Measurements from ENCODE around the gene STEAP2.
"Not testable (repeated sequence)": the region's sequence is repeated elsewhere in the genome, so short reads cannot be mapped to it uniquely, and the experiment has no call there.

STEAP2 gene

GRCh38 chr7:90251304-90251635, 39.7 kb downstream of the STEAP2 start:
- no peak overlapping the region for H3K4me2 ChIP-seq (ENCODE audit: low read length, poor library complexity, severe bottlenecking)
- no peak overlapping the region for H4K91ac ChIP-seq (ENCODE audit: low read length)
- H3K23ac ChIP-seq (ENCODE audit: low read length in 2 of 2): no peak overlapping the region
- H4K8ac ChIP-seq (ENCODE audit: low read length): no peak overlapping the region
- peak overlapping the region in 1 of 2 experiments; percentile 20 for H3K4me3 ChIP-seq (ENCODE audit: insufficient read depth in 1 of 2, low read depth in 1 of 2, low read length in 2 of 2)
- no CpG with 5 or more reads among the region's 1 CpG for WGBS
- no peak overlapping the region for H3K18ac ChIP-seq (ENCODE audit: low read depth in 1 of 2, low read length in 2 of 2)
- H3K4me1 ChIP-seq (ENCODE audit: control insufficient read depth, insufficient read depth, low read depth, low read length): peaks cover under 1% of the 10 kb centered on the region
- no peaks in the 10 kb centered on the region for H3K36me3 ChIP-seq (ENCODE audit: control insufficient read depth in 1 of 2, insufficient read depth in 2 of 2, low read depth in 1 of 2, low read length in 2 of 2)
- no peaks in the 10 kb centered on the region for H3K79me1 ChIP-seq (replicated peaks; ENCODE audit: low read length, poor library complexity, severe bottlenecking)
- H3K27me3 ChIP-seq (ENCODE audit: control insufficient read depth in 1 of 2, insufficient read depth in 1 of 2, low read length in 2 of 2): peaks cover 0 to 22% of the 10 kb centered on the region in 2 experiments
- DNase-seq: no peak
- H2BK12ac ChIP-seq (ENCODE audit: low read length in 2 of 2): no peak overlapping the region
- H2AK5ac ChIP-seq (ENCODE audit: low read length, severe bottlenecking): no peak overlapping the region
- no peak overlapping the region for H2AFZ ChIP-seq (ENCODE audit: low read depth, low read length)
- H3K9me3 ChIP-seq (ENCODE audit: control insufficient read depth, low read length): peaks cover 3% of the 10 kb centered on the region
- no peak overlapping the region for H3K14ac ChIP-seq (ENCODE audit: low read length in 2 of 2)
- no peak overlapping the region for H2BK120ac ChIP-seq (ENCODE audit: low read depth, low read length)
- peak overlapping the region; percentile 92 for H3K9ac ChIP-seq (ENCODE audit: low read length)
- no peak overlapping the region for H2BK15ac ChIP-seq (ENCODE audit: low read depth, poor library complexity, severe bottlenecking)
- no peak overlapping the region for H3K4ac ChIP-seq (ENCODE audit: low read depth in 1 of 2, low read length in 2 of 2)
- H2BK5ac ChIP-seq (ENCODE audit: low read depth, low read length, poor library complexity, severe bottlenecking): no peak overlapping the region
- H3K27ac ChIP-seq (ENCODE audit: low read length, poor library complexity, severe bottlenecking): no peak overlapping the region

- not testable (repeated sequence) for H3K4ac ChIP-seq (ENCODE audit: low read depth in 1 of 2, low read length in 2 of 2); H3K4me2 ChIP-seq (ENCODE audit: low read length, poor library complexity, severe bottlenecking); H3K14ac ChIP-seq (ENCODE audit: low read length in 2 of 2); H3K4me3 ChIP-seq (ENCODE audit: insufficient read depth in 1 of 2, low read depth in 1 of 2, low read length in 2 of 2); H2BK5ac ChIP-seq (ENCODE audit: low read depth, low read length, poor library complexity, severe bottlenecking); H3K36me3 ChIP-seq (ENCODE audit: control insufficient read depth in 1 of 2, insufficient read depth in 2 of 2, low read depth in 1 of 2, low read length in 2 of 2); H2BK12ac ChIP-seq (ENCODE audit: low read length in 2 of 2); H2AK5ac ChIP-seq (ENCODE audit: low read length, severe bottlenecking); H2AFZ ChIP-seq (ENCODE audit: low read depth, low read length); H3K23ac ChIP-seq (ENCODE audit: low read length in 2 of 2); H3K27me3 ChIP-seq (ENCODE audit: control insufficient read depth in 1 of 2, insufficient read depth in 1 of 2, low read length in 2 of 2); H4K91ac ChIP-seq (ENCODE audit: low read length); H3K4me1 ChIP-seq (ENCODE audit: control insufficient read depth, insufficient read depth, low read depth, low read length); H3K9ac ChIP-seq (ENCODE audit: low read length); H2BK120ac ChIP-seq (ENCODE audit: low read depth, low read length); H3K79me1 ChIP-seq (replicated peaks; ENCODE audit: low read length, poor library complexity, severe bottlenecking); H4K8ac ChIP-seq (ENCODE audit: low read length); H3K9me3 ChIP-seq (ENCODE audit: control insufficient read depth, low read length); H3K27ac ChIP-seq (ENCODE audit: low read length, poor library complexity, severe bottlenecking); DNase-seq; H2BK15ac ChIP-seq (ENCODE audit: low read depth, poor library complexity, severe bottlenecking); H3K18ac ChIP-seq (ENCODE audit: low read depth in 1 of 2, low read length in 2 of 2)
- WGBS: 82% methylated on average over 5 of the region's 5 CpGs
Measured at GRCh38 chr7:90256011-90256410, 44.5 kb downstream of the STEAP2 start.

GRCh38 chr7:90256778-90257177, 45.2 kb downstream of the STEAP2 start:
- no peaks in the 10 kb centered on the region for H3K4me1 ChIP-seq (ENCODE audit: control insufficient read depth, insufficient read depth, low read depth, low read length)
- no peaks in the 10 kb centered on the region for H3K36me3 ChIP-seq (ENCODE audit: control insufficient read depth in 1 of 2, insufficient read depth in 2 of 2, low read depth in 1 of 2, low read length in 2 of 2)
- H3K27me3 ChIP-seq (ENCODE audit: control insufficient read depth in 1 of 2, insufficient read depth in 1 of 2, low read length in 2 of 2): no peaks in the 10 kb centered on the region
- no peak overlapping the region for H3K18ac ChIP-seq (ENCODE audit: low read depth in 1 of 2, low read length in 2 of 2)
- H3K23ac ChIP-seq (ENCODE audit: low read length in 2 of 2): no peak overlapping the region
- H2AFZ ChIP-seq (ENCODE audit: low read depth, low read length): no peak overlapping the region
- no peak for DNase-seq
- no peak overlapping the region for H3K4me2 ChIP-seq (ENCODE audit: low read length, poor library complexity, severe bottlenecking)
- H3K27ac ChIP-seq (ENCODE audit: low read length, poor library complexity, severe bottlenecking): no peak overlapping the region
- no peak overlapping the region for H4K8ac ChIP-seq (ENCODE audit: low read length)
- H2BK120ac ChIP-seq (ENCODE audit: low read depth, low read length): no peak overlapping the region
- no CpG with 5 or more reads among the region's 1 CpG for WGBS
- no peak overlapping the region for H3K4me3 ChIP-seq (ENCODE audit: insufficient read depth in 1 of 2, low read depth in 1 of 2, low read length in 2 of 2)
- H3K4ac ChIP-seq (ENCODE audit: low read depth in 1 of 2, low read length in 2 of 2): no peak overlapping the region
- H4K91ac ChIP-seq (ENCODE audit: low read length): no peak overlapping the region
- peaks cover 3% of the 10 kb centered on the region for H3K9me3 ChIP-seq (ENCODE audit: control insufficient read depth, low read length)
- H3K9ac ChIP-seq (ENCODE audit: low read length): peak overlapping the region; percentile 80
- no peak overlapping the region for H2AK5ac ChIP-seq (ENCODE audit: low read length, severe bottlenecking)
- H2BK12ac ChIP-seq (ENCODE audit: low read length in 2 of 2): no peak overlapping the region
- H2BK5ac ChIP-seq (ENCODE audit: low read depth, low read length, poor library complexity, severe bottlenecking): no peak overlapping the region
- no peak overlapping the region for H2BK15ac ChIP-seq (ENCODE audit: low read depth, poor library complexity, severe bottlenecking)
- H3K79me1 ChIP-seq (replicated peaks; ENCODE audit: low read length, poor library complexity, severe bottlenecking): no peaks in the 10 kb centered on the region
- H3K14ac ChIP-seq (ENCODE audit: low read length in 2 of 2): no peak overlapping the region

GRCh38 chr7:90261441-90261840, 49.9 kb downstream of the STEAP2 start:
- H3K4me2 ChIP-seq (ENCODE audit: low read length, poor library complexity, severe bottlenecking): no peak overlapping the region
- no peak overlapping the region for H3K23ac ChIP-seq (ENCODE audit: low read length in 2 of 2)
- no peak for DNase-seq
- no peaks in the 10 kb centered on the region for H3K4me1 ChIP-seq (ENCODE audit: control insufficient read depth, insufficient read depth, low read depth, low read length)
- no peak overlapping the region for H2BK12ac ChIP-seq (ENCODE audit: low read length in 2 of 2)
- no peaks in the 10 kb centered on the region for H3K36me3 ChIP-seq (ENCODE audit: control insufficient read depth in 1 of 2, insufficient read depth in 2 of 2, low read depth in 1 of 2, low read length in 2 of 2)
- no peak overlapping the region for H3K14ac ChIP-seq (ENCODE audit: low read length in 2 of 2)
- no peak overlapping the region for H3K27ac ChIP-seq (ENCODE audit: low read length, poor library complexity, severe bottlenecking)
- H2BK5ac ChIP-seq (ENCODE audit: low read depth, low read length, poor library complexity, severe bottlenecking): no peak overlapping the region
- H3K27me3 ChIP-seq (ENCODE audit: control insufficient read depth in 1 of 2, insufficient read depth in 1 of 2, low read length in 2 of 2): no peaks in the 10 kb centered on the region
- H3K9me3 ChIP-seq (ENCODE audit: control insufficient read depth, low read length): no peaks in the 10 kb centered on the region
- H2AFZ ChIP-seq (ENCODE audit: low read depth, low read length): no peak overlapping the region
- no peak overlapping the region for H3K18ac ChIP-seq (ENCODE audit: low read depth in 1 of 2, low read length in 2 of 2)
- no peak overlapping the region for H3K4ac ChIP-seq (ENCODE audit: low read depth in 1 of 2, low read length in 2 of 2)
- no peak overlapping the region for H2AK5ac ChIP-seq (ENCODE audit: low read length, severe bottlenecking)
- H4K91ac ChIP-seq (ENCODE audit: low read length): no peak overlapping the region
- H3K9ac ChIP-seq (ENCODE audit: low read length): peak overlapping the region; percentile 67
- no peak overlapping the region for H4K8ac ChIP-seq (ENCODE audit: low read length)
- H3K79me1 ChIP-seq (replicated peaks; ENCODE audit: low read length, poor library complexity, severe bottlenecking): no peaks in the 10 kb centered on the region
- no peak overlapping the region for H2BK120ac ChIP-seq (ENCODE audit: low read depth, low read length)
- H3K4me3 ChIP-seq (ENCODE audit: insufficient read depth in 1 of 2, low read depth in 1 of 2, low read length in 2 of 2): no peak overlapping the region
- H2BK15ac ChIP-seq (ENCODE audit: low read depth, poor library complexity, severe bottlenecking): no peak overlapping the region

Data from mesenchymal stem cell (in vitro differentiated cells and primary cell).